Mucosa of gallbladder (tissue), 1 donor: ENCODE data around the gene SYMPK. TPM values are rescaled to one million over a fixed set of nuclear protein-coding genes. Genes with fewer than 3 reads are reported as not detected.

ENCODE experiments used
- DNase-seq: peaks from one replicate; pipeline ENCODE4 v3.0.0-alpha.2; 2020; ENCODE audit warnings: low spot score
- total RNA-seq: library from RNA; stranded (reverse); gene quantifications from one replicate; pipeline ENCODE4 v1.2.1, GENCODE V29; 2021
- donor health status: DM: no; HTN: no; CAD: no.

Gene SYMPK
- total RNA-seq, 1 donor from 2014 or later, result 72.6 TPM

DNA sequence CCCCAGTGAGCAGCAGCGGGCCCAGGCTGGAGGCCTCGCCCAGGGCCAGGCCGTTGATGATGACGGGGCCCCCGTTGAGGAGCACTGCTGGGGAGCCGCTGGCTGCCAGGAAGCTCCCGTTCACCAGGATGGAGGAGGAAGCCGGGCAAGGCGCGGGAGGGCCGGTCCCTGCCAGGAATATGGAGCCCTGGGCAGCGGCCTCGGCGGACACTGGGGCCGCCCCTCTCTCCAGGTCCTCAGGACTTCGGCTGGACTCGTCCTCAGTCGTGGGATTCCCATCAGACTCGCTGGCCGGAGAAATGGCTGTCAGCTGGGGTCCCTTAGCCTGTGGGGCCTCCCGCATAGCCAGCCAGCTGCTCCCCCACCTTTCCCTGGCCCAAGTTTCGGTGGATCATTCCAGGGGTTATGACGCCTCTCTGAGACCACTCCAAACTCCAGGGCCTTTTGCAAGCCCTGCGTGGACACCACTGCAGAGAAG is 96.0 kb downstream of the SYMPK start:
- no peak for DNase-seq

DNA sequence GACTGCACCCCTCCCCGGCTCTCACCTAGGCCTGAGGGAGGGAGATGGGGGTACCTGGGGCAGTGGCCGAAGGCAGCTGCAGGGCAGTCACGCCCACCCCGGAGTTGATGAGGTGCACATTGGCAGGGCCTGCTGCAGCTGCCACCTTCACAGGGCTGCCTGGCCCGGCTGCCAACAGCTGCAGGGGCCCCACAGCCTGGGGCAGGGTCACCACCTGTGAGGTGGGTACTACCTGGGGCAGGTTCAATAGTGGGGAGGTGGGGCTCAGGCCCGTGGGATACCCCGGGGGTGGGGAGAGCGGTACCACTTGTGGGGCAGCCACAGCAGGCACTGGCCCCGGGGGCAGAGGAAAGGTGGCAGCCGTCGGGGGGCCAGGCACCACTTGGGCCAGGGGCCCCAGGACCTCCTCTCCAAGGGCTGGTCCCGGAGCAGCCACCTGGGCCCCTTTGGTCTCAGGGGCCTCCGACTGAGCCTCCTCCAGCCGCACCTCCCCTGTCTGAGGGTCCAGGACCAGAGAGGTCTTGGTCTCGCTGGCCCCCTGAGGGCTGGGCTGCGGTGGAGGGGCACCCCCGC is 96.6 kb downstream of the SYMPK start:
- DNase-seq, result no peak

DNA sequence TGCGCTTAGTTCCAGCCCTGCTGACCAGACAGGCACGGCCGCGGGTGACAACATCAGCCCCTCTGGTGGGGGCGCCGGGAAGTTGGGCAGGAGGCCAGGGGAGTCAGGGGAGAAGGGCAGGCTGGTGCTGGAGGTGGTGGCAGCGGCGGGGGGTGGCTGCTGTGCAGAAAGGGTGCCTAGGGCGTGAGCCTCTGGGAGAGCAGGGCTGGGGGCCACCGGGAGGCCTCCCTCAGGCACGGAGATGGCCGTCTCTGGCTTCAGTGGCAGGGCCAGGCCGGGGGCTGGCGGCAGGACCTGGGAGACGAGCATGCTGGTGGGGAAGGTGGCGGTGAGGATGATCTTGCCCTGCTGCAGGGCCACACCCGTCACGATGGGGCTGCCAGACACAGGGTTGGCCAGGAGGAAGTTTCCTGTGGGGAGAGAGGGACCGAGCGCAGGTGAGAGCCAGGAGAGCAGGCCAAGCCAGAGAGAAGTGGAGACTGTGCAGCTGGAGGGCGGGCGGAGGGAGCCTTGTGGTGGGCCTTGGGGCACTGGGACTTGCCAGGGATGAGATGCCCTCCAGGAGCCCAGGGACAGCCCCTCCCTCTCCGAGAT is 97.1 kb downstream of the SYMPK start:
- DNase-seq, result no peak

Other genes with a start within 250 kb of the SYMPK start
- gene EML2, start 223.8 kb downstream of the SYMPK start, total RNA-seq, result 68.4 TPM
- gene GIPR, start 194.9 kb downstream of the SYMPK start, total RNA-seq, result 10.3 TPM
- 269 TPM for gene SNRPD2, start 171.2 kb downstream of the SYMPK start, total RNA-seq
- 8.0 TPM for gene QPCTL, start 170.5 kb downstream of the SYMPK start, total RNA-seq
- 22.0 TPM for gene FBXO46, start 132.3 kb downstream of the SYMPK start, total RNA-seq
- gene MEIOSIN, start 129.7 kb downstream of the SYMPK start, total RNA-seq, result not detected
- gene SIX5, start 93.9 kb downstream of the SYMPK start, total RNA-seq, result 29.6 TPM
- 163 TPM for gene DMPK, start 80.7 kb downstream of the SYMPK start, total RNA-seq
- 66.0 TPM for gene DMWD, start 70.3 kb downstream of the SYMPK start, total RNA-seq
- 0.09 TPM for gene RSPH6A, start 47.8 kb downstream of the SYMPK start, total RNA-seq
- gene FOXA3, start 1.2 kb upstream of the SYMPK start, total RNA-seq, result 10.1 TPM
- 44.4 TPM for gene IRF2BP1, start 23.0 kb upstream of the SYMPK start, total RNA-seq
- gene MYPOP, start 39.5 kb upstream of the SYMPK start, total RNA-seq, result 13.0 TPM
- not detected for gene NANOS2, start 51.6 kb upstream of the SYMPK start, total RNA-seq
- 3.1 TPM for gene NOVA2, start 110.7 kb upstream of the SYMPK start, total RNA-seq
- 24.1 TPM for gene CCDC61, start 132.3 kb upstream of the SYMPK start, total RNA-seq
- gene PGLYRP1, start 159.9 kb upstream of the SYMPK start, total RNA-seq, result not detected
- not detected for gene IGFL4, start 177.9 kb upstream of the SYMPK start, total RNA-seq